GM19467 (cell line): Measurements from ENCODE around the gene MAGEA8.
A peak's percentile ranks its signal among the peaks of the same experiment; 100 is the strongest.
"Not testable (repeated sequence)": the region's sequence is repeated elsewhere in the genome, so short reads cannot be mapped to it uniquely, and the experiment has no call there.

Experiments
- ATAC-seq: cut with Tn5 transposase; IDR thresholded peaks from one replicate; pipeline ENCODE4 v1.9.1; 2021; ENCODE audit warnings: mild to moderate bottlenecking, moderate library complexity; ENCODE audit not compliant: unreplicated experiment

Gene MAGEA8

GRCh38 chrX:149903889-149904748, 23.1 kb downstream of the MAGEA8 start:
- ATAC-seq: peak; percentile 67

GRCh38 chrX:149908308-149908707, 27.3 kb downstream of the MAGEA8 start:
- ATAC-seq: peak; percentile 42

- no peak for ATAC-seq
Measured at GRCh38 chrX:149908727-149909126, 27.7 kb downstream of the MAGEA8 start.

GRCh38 chrX:149909324-149910177, 28.6 kb downstream of the MAGEA8 start:
- no peak for ATAC-seq

GRCh38 chrX:149910178-149910695, 29.3 kb downstream of the MAGEA8 start:
- no peak for ATAC-seq

GRCh38 chrX:149916745-149917392, 35.9 kb downstream of the MAGEA8 start:
- peak; percentile 58 for ATAC-seq

- ATAC-seq: not testable (repeated sequence)
Measured at GRCh38 chrX:149923836-149924235, 42.9 kb downstream of the MAGEA8 start.

- not testable (repeated sequence) for ATAC-seq
Measured at GRCh38 chrX:149924434-149924833, 43.5 kb downstream of the MAGEA8 start.

- not testable (repeated sequence) for ATAC-seq
Measured at GRCh38 chrX:149927245-149927963, 46.4 kb downstream of the MAGEA8 start.

GRCh38 chrX:149927964-149928258, 46.9 kb downstream of the MAGEA8 start:
- not testable (repeated sequence) for ATAC-seq

- not testable (repeated sequence) for ATAC-seq
Measured at GRCh38 chrX:149928635-149929034, 47.7 kb downstream of the MAGEA8 start.

GRCh38 chrX:149929400-149929799, 48.4 kb downstream of the MAGEA8 start, which contains the start of gene HSFX4:
HSFX4 (plus strand) TSS chrX:149929573; CDS start chrX:149929645, 72 bp downstream.
- ATAC-seq: not testable (repeated sequence)

- not testable (repeated sequence) for ATAC-seq
Measured at GRCh38 chrX:149931355-149931754, 50.4 kb downstream of the MAGEA8 start.

GRCh38 chrX:149932150-149932549, 51.2 kb downstream of the MAGEA8 start:
- ATAC-seq: not testable (repeated sequence)

GRCh38 chrX:149932970-149933369, 52.0 kb downstream of the MAGEA8 start:
- not testable (repeated sequence) for ATAC-seq

GRCh38 chrX:149933547-149933946, 52.6 kb downstream of the MAGEA8 start:
- ATAC-seq: not testable (repeated sequence)
